ENCODE data around the gene OPCML.

OPCML gene

GRCh38 chr11:133501643-133502539 is 30.4 kb downstream of the OPCML start:
- no peak for DNase-seq

GRCh38 chr11:133500936-133501335 is 31.4 kb downstream of the OPCML start:
- no peak for DNase-seq

- no peak for DNase-seq
These were observed 31.9 kb downstream of the OPCML start for GRCh38 chr11:133500435-133500834.

- DNase-seq: no peak
These were observed 33.3 kb downstream of the OPCML start for GRCh38 chr11:133498969-133499368.

GRCh38 chr11:133497477-133498140 is 34.7 kb downstream of the OPCML start:
- no peak for DNase-seq

- DNase-seq: no peak
These were observed 39.4 kb downstream of the OPCML start for GRCh38 chr11:133492895-133493294.

GRCh38 chr11:133491680-133492383 is 40.5 kb downstream of the OPCML start:
- no peak for DNase-seq

GRCh38 chr11:133480722-133481121 is 51.6 kb downstream of the OPCML start:
- DNase-seq: no peak

- DNase-seq: no peak
These were observed 53.1 kb downstream of the OPCML start for GRCh38 chr11:133479209-133479608.

GRCh38 chr11:133477251-133477625 is 55.1 kb downstream of the OPCML start:
- DNase-seq: no peak

GRCh38 chr11:133476570-133477250 is 55.6 kb downstream of the OPCML start:
- DNase-seq: no peak

GRCh38 chr11:133474461-133474860 is 57.8 kb downstream of the OPCML start:
- no peak for DNase-seq

GRCh38 chr11:133467686-133468085 is 64.6 kb downstream of the OPCML start:
- DNase-seq: no peak

- DNase-seq: no peak
These were observed 89.0 kb downstream of the OPCML start for GRCh38 chr11:133443206-133443747.

- DNase-seq: no peak
These were observed 90.2 kb downstream of the OPCML start for GRCh38 chr11:133441964-133442660.

- no peak for DNase-seq
These were observed 106.3 kb downstream of the OPCML start for GRCh38 chr11:133425992-133426391.

GRCh38 chr11:133425245-133425644 is 107.1 kb downstream of the OPCML start:
- no peak for DNase-seq

GRCh38 chr11:133418218-133418617 is 114.1 kb downstream of the OPCML start:
- DNase-seq: no peak

- DNase-seq: no peak
These were observed 117.8 kb downstream of the OPCML start for GRCh38 chr11:133414506-133414905.

- DNase-seq: no peak
These were observed 118.6 kb downstream of the OPCML start for GRCh38 chr11:133413703-133414102.

- no peak for DNase-seq
These were observed 122.5 kb downstream of the OPCML start for GRCh38 chr11:133409799-133410198.

GRCh38 chr11:133408936-133409335 is 123.4 kb downstream of the OPCML start:
- no peak for DNase-seq

All from bone marrow (tissue), 2 donors.